ENCODE measurements around the gene PCGF2.
"Not testable (repeated sequence)": the region's sequence is repeated elsewhere in the genome, so short reads cannot be mapped to it uniquely, and the experiment has no call there.

The PCGF2 gene

GRCh38 chr17:38748149-38748891, at the start of gene PCGF2:
Gene PCGF2 (minus strand): TSS chr17:38748336. CDS start chr17:38740402, 7,934 bp downstream.
- peak; percentile 29 for DNase-seq

DNA sequence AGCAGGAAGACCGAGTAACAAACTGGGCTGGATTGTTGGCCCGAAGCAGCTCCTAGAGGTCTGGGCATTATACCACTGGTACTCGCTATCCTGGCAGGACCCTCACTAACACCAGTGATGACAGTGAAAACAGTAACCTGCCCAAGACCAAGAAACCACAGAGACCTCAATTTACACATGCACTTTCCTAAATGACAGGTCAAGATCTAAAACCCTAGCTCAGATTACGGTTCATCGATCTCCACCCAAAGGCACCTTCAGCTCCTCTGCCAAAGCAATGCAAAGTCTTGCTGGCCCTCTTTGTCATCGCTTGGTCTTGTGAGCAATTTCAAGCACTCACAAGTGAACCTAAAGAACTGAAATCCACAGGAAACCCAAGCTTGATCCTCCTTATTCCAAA, 49.7 kb upstream of the PCGF2 start:
- DNase-seq, result no peak

DNA sequence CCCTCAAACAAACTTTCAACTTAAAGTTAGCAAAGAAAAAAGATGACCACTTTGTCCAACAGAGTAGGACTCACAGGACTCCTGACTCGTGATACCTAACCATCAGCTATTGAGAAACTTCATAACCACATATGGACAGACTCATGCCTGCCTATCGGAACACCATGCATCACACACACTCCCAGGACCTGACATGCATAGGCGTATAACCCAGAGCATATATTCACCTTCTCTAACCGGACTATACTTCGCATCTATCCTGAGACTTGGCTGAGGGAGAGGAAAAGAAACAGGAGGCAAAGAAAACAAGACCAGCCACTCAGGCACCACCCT, 49.0 kb upstream of the PCGF2 start:
- DNase-seq, result peak; percentile 46

- DNase-seq, result peak; percentile 51
Measured at GRCh38 chr17:38796451-38797157, 48.5 kb upstream of the PCGF2 start.

DNA sequence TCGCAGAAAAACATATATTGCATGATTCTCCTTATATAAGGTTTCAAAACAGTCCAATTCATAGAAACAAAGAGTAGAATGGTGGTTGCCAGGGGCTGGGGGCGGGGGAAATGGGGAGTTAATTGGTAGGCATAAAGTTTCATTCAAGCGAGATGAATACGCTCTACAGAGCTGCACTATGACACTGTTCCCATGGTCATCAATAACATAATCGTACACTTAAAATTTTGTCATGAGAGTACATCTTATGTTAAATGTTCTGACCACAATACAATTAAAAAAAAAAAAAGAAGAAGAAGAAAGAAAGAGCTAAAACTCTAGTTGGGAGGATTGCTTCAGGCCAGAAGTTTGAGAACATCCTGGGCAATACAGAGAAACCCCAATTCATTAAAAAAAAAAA, 46.1 kb upstream of the PCGF2 start:
- DNase-seq, result no peak

DNA sequence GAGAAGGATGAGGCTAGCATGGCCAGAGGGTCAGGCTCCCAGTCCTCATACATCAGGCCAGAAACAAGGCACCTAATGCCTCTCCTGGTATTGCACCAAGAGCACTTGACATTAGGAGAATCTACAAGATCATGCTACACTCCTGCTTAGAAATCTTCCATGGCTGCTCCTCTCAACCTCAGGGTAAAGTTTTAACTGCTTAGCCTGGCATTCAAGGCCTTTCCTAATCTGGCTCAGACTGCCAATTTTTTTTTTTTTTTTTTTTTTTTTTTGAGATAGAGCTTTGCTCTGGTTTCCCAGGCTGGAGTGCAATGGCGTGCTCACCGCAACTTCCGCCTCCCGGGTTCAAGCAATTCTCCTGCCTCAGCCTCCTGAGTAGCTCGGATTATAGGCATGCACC, 43.0 kb upstream of the PCGF2 start:
- DNase-seq, result no peak

GRCh38 chr17:38790148-38790707, 42.1 kb upstream of the PCGF2 start:
- DNase-seq, result not testable (repeated sequence)

- DNase-seq, result no peak
Measured at GRCh38 chr17:38789185-38789584, 41.0 kb upstream of the PCGF2 start.

GRCh38 chr17:38787999-38788398, 39.9 kb upstream of the PCGF2 start:
- DNase-seq, result not testable (repeated sequence)

- DNase-seq, result no peak
Measured at GRCh38 chr17:38786372-38786771, 38.2 kb upstream of the PCGF2 start.

DNA sequence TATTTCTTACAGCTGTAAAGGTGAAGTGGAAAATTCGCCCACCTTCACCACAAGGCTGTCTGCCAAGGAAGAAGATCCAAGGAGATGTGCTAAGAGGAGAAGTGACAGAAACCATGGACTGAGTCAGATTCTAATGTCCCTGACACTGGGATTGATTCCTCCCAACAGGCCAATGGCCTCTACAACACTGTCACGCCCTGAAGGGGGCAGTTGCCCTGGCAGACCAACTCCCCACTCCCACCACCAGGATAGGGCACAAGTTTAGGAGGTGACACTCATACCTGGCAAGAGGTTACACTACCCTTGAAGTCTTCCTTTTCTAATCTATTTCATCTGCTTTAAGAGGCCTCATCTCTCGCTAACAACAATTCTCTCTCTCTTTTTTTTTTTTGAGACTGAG, 35.1 kb upstream of the PCGF2 start:
- DNase-seq, result no peak

DNA sequence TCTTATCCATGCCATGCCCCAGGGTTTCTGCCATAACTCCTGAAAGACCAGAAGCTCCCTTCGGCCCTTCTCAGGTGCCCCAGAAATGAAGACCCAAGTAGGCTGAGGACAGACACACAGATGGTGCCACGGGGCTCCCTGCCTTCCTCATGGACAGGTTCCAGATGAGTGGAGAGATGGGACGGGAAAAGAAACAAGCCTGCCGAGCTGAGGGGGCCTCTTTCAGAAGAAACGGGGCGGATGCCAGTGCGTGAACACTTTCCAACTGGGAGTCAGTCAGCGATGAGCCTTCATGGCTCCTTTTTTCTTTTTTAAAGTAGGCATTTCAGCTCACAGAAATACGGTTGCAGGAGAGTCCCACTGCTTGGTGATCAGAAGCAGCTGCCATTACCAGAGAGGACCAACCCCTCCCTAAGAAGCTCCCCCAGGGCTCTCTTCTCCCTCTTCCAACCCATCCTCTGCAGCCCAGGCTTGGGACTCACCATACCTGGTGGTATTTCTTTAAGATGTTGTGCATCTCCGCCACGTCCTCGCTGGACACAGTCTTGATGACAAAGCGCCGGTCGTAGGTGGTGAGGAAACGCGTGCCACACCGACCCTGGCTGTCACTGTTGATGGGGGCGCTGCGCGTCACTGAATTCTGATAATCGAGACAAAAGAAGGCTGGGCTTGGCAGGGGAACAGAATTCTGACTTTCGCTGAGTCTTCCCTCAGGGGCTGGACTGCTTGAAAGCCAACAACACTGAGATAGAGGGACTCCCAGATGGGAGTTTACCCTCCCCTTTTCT, 32.0 kb upstream of the PCGF2 start:
- DNase-seq, result no peak

- no peak for DNase-seq
Measured at GRCh38 chr17:38777641-38778250, 29.6 kb upstream of the PCGF2 start.

GRCh38 chr17:38773258-38773657, 25.1 kb upstream of the PCGF2 start:
- no peak for DNase-seq

DNA sequence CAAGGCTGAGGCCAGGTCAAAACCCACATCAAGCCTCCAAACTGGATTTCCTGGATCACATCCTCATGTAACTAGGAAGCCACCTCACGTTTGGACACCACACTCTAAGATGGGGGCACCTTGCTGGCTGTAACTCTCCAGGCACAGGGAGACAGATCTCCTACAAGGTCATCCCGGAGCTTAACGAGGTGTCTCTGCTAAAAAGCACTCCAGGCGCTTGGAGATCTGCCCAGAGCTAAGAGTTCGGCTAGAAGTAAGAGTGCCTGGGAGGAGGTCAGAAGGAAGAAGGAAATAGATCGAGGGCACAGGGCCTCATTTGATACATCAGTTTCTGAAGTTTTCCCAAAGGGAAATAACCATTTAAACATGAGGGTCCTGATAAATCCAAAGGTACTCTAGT, 20.3 kb upstream of the PCGF2 start:
- no peak for DNase-seq

DNA sequence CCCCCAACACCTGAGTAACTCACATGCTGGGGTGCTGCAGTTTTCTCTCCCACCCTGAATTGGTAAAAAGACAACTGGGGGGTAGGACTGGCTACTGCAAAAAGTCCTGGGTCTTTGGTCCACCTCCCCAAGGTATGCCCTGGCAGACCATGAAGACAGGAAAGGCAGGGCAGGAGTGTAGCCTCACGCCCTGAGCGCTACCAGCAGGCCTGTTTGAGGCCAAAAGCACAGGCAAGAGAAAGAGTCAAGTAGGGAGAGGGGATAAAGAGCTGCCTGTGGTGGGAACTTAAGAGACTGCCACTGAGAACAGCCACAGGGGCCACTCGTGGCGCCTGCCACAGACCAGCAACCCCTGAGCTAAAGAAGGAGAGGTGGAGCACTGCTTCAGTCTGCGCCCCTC, 18.2 kb upstream of the PCGF2 start:
- DNase-seq, result no peak

DNA sequence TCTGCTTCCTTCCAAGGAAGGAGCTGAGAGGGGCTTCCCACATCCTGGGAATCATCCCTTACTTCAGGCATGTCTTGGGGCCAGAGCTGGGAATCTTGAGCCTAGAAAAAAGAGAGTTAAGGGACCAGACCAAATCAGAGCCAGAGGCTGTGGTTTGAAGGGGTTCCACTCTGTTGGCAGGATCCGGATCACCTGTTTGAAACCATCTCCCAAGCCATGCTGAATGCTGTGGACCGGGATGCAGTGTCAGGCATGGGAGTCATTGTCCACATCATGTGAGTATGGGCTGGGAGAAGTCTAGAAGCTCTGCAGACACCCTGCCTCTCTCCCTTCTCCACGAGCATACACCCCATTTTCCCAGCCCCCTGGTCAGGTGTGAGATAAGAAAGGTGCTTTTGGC, 14.1 kb upstream of the PCGF2 start:
- DNase-seq, result no peak

DNA sequence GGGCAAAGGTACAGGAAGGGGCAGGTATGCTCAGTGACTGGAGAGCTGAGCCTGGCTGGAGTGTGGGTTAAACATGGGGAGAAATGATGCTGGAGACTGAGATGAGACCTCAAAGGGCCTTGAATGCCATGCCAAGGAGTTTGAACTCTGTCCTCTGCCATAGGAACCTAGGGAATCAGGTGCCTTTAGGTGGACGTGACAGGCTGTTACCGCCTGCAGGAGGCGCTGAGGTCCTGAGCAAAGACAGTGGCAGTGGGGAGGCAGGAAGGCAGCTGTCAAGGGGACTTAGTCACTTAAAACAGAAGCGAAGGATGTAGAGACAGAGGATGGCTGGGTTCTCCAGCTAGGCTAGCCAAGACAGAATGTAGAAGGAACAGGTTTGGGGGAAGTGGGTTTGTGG, 13.5 kb upstream of the PCGF2 start:
- DNase-seq, result no peak

DNA sequence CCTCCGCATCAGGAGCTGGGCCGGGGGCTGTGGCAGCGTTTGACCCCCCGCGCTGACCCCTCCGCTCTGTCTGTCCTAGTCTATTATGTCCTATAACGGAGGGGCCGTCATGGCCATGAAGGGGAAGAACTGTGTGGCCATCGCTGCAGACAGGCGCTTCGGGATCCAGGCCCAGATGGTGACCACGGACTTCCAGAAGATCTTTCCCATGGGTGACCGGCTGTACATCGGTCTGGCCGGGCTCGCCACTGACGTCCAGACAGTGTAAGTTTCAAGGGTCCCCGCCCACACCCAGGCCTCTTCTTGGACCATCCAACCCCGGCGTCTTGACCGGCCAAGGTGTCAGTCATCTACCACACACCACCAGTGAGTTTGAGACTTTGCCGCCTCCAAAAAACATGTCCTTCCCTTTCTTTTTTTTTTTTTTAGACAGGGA, 5.0 kb upstream of the PCGF2 start:
- DNase-seq, result no peak

DNA sequence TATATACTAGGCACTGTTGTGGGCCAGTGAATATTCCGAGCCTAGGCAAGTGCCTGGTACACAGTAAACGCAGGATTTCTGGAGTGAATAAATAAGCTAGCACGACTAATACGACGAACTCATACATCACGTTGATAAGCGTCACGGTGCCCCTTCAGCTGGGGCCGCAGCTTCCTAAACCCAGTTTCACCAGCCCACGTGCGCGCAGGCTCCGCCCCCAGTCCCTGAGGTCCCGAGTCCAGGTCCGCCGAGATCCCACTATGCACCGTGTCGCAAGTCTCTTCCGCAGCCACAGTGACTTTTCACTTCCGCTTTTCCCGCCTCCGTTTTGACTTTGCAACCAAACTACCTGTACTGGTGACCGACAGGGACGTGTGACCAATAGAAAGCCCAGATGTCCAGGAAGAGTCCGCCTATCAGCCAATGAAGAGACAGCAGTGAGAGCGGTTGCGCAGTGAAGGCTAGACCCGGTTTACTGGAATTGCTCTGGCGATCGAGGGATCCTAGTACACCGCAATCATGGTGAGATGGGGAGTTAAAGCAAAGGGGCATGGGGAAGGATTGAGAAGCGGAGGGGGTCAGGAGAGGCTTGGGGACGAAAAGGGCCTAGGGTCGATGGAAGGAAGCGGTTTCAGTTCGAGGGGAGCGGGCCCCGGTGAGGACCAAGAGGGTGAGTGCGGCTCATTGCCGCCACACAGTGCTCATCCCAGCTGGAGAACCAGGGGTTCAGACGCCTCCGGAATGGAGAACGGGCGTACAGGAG, 4.4 kb upstream of the PCGF2 start, which contains the start of gene PSMB3:
Gene PSMB3, plus strand, starts transcription at position 434 of the 763 bp plus-strand sequence. Its CDS starts 86 bp downstream, at position 520.
- peak; percentile 100 for DNase-seq

DNA sequence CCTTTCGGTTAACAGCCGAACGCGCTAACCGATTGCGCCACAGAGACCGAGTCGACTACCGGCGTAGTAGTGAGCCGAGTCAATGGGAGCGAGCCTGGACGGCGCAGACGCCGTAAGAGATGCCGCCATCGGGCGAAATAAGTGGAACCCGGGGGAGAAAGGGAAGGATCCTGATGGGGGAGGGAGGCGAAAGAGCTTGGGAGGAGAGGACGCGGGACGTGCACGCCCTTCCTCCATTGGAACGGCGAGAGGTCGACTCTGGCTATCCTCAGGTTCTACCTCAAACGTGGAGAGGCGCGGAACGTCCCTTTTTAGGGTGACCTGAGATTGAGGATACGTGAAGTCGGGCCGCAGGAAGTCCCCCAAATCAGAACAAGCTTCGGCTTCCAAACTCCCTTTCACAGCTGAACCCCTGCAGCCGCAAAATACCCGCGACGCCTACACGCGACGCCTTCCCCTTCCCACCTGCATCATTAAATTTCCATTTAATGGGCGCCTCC, 3.7 kb upstream of the PCGF2 start:
- peak; percentile 78 for DNase-seq
